MCF 10A (cell line): ENCODE data around the gene SKA1. TPM values are rescaled to one million over a fixed set of nuclear protein-coding genes. Genes with fewer than 3 reads are reported as not detected.

Experiments used
- BruUV-seq: library from RNA; stranded (reverse); fragments of 400-500 nt; replicated peaks from 2 replicates; lab custom pipeline; 2021; lab: Mats Ljungman, UMichigan
- CTCF ChIA-PET: fragments of 300-600 bp; sonication (Branson Sonifier 250); formaldehyde crosslinking; extraction: SDS; loops from one replicate; lab custom pipeline; 2021; ENCODE audit warnings: antibody characterized with exemption, inconsistent platforms; lab: Yijun Ruan, JAX
- POLR2A ChIA-PET: fragments of 300-600, 350-650 bp; sonication (Branson Sonifier 250); formaldehyde crosslinking; extraction: SDS; loops from one replicate; lab custom pipeline; 2020; ENCODE audit warnings: antibody characterized with exemption, inconsistent platforms; lab: Yijun Ruan, JAX
- DNase-seq: peaks from one replicate; pipeline ENCODE4 v3.0.0-alpha.2; 2018; ENCODE audit not compliant: unreplicated experiment
- H3K27ac Mint-ChIP-seq: one replicate; pipeline ENCODE4 v1.8.0; 2022; ENCODE audit warnings: mild to moderate bottlenecking, low read depth, mixed read lengths; ENCODE audit not compliant: unreplicated experiment
- H3K27me3 Mint-ChIP-seq: one replicate; pipeline ENCODE4 v1.8.0; 2022; ENCODE audit warnings: mixed read lengths; ENCODE audit not compliant: insufficient read depth, unreplicated experiment
- H3K36me3 Mint-ChIP-seq: one replicate; pipeline ENCODE4 v1.8.0; 2022; ENCODE audit warnings: mild to moderate bottlenecking, moderate library complexity, mixed read lengths; ENCODE audit not compliant: insufficient read depth, unreplicated experiment
- H3K4me1 Mint-ChIP-seq: one replicate; pipeline ENCODE4 v1.8.0; 2022; ENCODE audit warnings: mixed read lengths; ENCODE audit not compliant: insufficient read depth, unreplicated experiment
- H3K4me3 Mint-ChIP-seq: one replicate; pipeline ENCODE4 v1.8.0; 2022; ENCODE audit warnings: mild to moderate bottlenecking, moderate library complexity, mixed read lengths; ENCODE audit not compliant: unreplicated experiment
- H3K9me3 Mint-ChIP-seq: one replicate; pipeline ENCODE4 v1.8.0; 2022; ENCODE audit warnings: mixed read lengths; ENCODE audit not compliant: unreplicated experiment
- intact Hi-C: fragments of 100-400 bp; cut with micrococcal nuclease; formaldehyde crosslinking; loops from 2 replicates; pipeline ENCODE4 v1.14.1; 2022
- total RNA-seq: library from RNA; stranded (reverse); gene quantifications from 2 replicates; pipeline ENCODE4 v1.2.3, GENCODE V29; 2022
- TF ChIP-seq, protein P1 (sequence below): fragments of 200-600 bp; IDR thresholded peaks from one replicate; pipeline ENCODE4 v1.8.0; 2022; ENCODE audit warnings: antibody characterized with exemption, mild to moderate bottlenecking; ENCODE audit not compliant: unreplicated experiment

Gene SKA1
- total RNA-seq, 1 experiment from 2014 or later, result 18.7 TPM

- H3K27ac Mint-ChIP-seq, result no peak overlapping the region
- no peaks in the 10 kb centered on the region for H3K4me1 Mint-ChIP-seq
- ChIA-PET POLR2A (interaction anchor here (1.2 kb wide), 1 partner anchor 15 kb away, joined by 3 read pairs; no protein-coding TSS in a partner anchor), CTCF (interaction anchor here (0.6 kb wide), 1 partner anchor 9 kb away, joined by 3 read pairs; no protein-coding TSS in a partner anchor)
- TF ChIP-seq, protein P1, sequence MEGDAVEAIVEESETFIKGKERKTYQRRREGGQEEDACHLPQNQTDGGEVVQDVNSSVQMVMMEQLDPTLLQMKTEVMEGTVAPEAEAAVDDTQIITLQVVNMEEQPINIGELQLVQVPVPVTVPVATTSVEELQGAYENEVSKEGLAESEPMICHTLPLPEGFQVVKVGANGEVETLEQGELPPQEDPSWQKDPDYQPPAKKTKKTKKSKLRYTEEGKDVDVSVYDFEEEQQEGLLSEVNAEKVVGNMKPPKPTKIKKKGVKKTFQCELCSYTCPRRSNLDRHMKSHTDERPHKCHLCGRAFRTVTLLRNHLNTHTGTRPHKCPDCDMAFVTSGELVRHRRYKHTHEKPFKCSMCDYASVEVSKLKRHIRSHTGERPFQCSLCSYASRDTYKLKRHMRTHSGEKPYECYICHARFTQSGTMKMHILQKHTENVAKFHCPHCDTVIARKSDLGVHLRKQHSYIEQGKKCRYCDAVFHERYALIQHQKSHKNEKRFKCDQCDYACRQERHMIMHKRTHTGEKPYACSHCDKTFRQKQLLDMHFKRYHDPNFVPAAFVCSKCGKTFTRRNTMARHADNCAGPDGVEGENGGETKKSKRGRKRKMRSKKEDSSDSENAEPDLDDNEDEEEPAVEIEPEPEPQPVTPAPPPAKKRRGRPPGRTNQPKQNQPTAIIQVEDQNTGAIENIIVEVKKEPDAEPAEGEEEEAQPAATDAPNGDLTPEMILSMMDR, result no peak
- no TSS peak for BruUV-seq
- H3K27me3 Mint-ChIP-seq, result no peaks in the 10 kb centered on the region
- peaks cover 11% of the 10 kb centered on the region for H3K9me3 Mint-ChIP-seq
- DNase-seq, result no peak
- H3K36me3 Mint-ChIP-seq, result no peaks in the 10 kb centered on the region
- intact Hi-C loops, result no loop called here
- H3K4me3 Mint-ChIP-seq, result no peak overlapping the region
Measured at GRCh38 chr18:50422286-50422898, 47.5 kb downstream of the SKA1 start.

- H3K27ac Mint-ChIP-seq, result no peak overlapping the region
- TF ChIP-seq, protein P1, result no peak
- H3K9me3 Mint-ChIP-seq, result no peaks in the 10 kb centered on the region
- no peaks in the 10 kb centered on the region for H3K27me3 Mint-ChIP-seq
- H3K4me3 Mint-ChIP-seq, result no peak overlapping the region
- H3K36me3 Mint-ChIP-seq, result no peaks in the 10 kb centered on the region
- intact Hi-C loops, result no loop called here
- no TSS peak for BruUV-seq
- no peak for DNase-seq
- CTCF ChIA-PET, result interaction anchor here (0.7 to 1.0 kb wide), 2 partner anchors 13 to 830 kb away, joined by 3 read pairs; no protein-coding TSS in a partner anchor
- H3K4me1 Mint-ChIP-seq, result no peaks in the 10 kb centered on the region
- POLR2A ChIA-PET, result no interaction called here
Measured at GRCh38 chr18:50424877-50425690, 50.2 kb downstream of the SKA1 start.

DNA sequence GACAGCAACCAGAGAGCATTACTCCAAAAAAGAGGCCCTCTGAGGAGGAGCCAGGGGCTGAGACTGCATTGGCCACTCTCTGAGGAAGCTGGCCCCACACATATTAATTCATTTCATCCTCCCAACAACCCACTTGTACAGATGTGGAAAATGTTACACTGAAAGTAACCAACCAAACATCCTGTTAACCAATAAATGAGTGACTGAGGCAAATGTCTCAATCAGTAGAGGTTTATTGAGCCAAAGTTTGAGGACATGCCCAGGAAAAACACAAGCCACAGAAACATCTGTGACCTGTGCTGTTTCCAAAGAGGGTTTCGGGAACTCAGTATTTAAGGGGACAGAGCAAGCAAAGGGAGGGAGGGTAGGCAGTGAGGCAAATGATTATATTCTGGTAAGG is 53.0 kb downstream of the SKA1 start:
- DNase-seq, result no peak
- TF ChIP-seq, protein P1, result no peak
- intact Hi-C loops, result loop anchor here (2.0 kb wide), 1 partner anchor 209 kb away; no protein-coding TSS in a partner anchor
- Mint-ChIP-seq H3K27ac (no peak overlapping the region), H3K4me1 (no peaks in the 10 kb centered on the region), H3K4me3 (no peak overlapping the region), H3K27me3 (no peaks in the 10 kb centered on the region), H3K9me3 (no peaks in the 10 kb centered on the region), H3K36me3 (no peaks in the 10 kb centered on the region)
- ChIA-PET POLR2A (interaction anchor here (0.6 kb wide), 1 partner anchor 27 kb away, joined by 3 read pairs; no protein-coding TSS in a partner anchor), CTCF (interaction anchor here (0.6 to 3.3 kb wide), 13 partner anchors 9 to 224 kb away, joined by 3 to 15 read pairs (median 9); no protein-coding TSS in a partner anchor)
- BruUV-seq, result no TSS peak
